Neural cell (in vitro differentiated cells): ENCODE data around the gene SMG6. TPM values are rescaled to one million over a fixed set of nuclear protein-coding genes. Genes with fewer than 3 reads are reported as not detected.

ENCODE experiments used
- H2AFZ ChIP-seq: fragments of 200-600, 300-800 bp; sonication (generic), shearing (Covaris generic); 2 replicates; pipeline ENCODE4 v1.6.0; 2014; ENCODE audit warnings: low read depth, mild to moderate bottlenecking, antibody characterized with exemption, low read length, moderate library complexity
- H3F3A ChIP-seq: fragments of 200-600 bp; shearing (Covaris generic); 2 replicates; pipeline ENCODE4 v1.6.1; 2016; ENCODE audit warnings: mild to moderate bottlenecking, moderate library complexity, mixed read lengths, antibody characterized with exemption, low read length; ENCODE audit not compliant: insufficient read depth, poor library complexity, severe bottlenecking
- H3K27ac ChIP-seq: fragments of 200-600, 300-800 bp; sonication (generic), shearing (Covaris generic); 2 replicates; pipeline ENCODE4 v1.5.1; 2014; ENCODE audit warnings: mild to moderate bottlenecking, low read length, moderate library complexity
- H3K27me3 ChIP-seq: fragments of 300-800, 200-600 bp; sonication (generic), shearing (Covaris generic); 2 replicates; pipeline ENCODE4 v1.6.0; 2014; ENCODE audit warnings: mild to moderate bottlenecking, low read depth, low read length, moderate library complexity; ENCODE audit not compliant: insufficient read depth
- H3K36me3 ChIP-seq: fragments of 300-800, 200-600 bp; sonication (generic), shearing (Covaris generic); 2 replicates; pipeline ENCODE4 v1.5.1; 2014; ENCODE audit warnings: mild to moderate bottlenecking, antibody characterized with exemption, low read length, moderate library complexity; ENCODE audit not compliant: insufficient read depth
- H3K4me2 ChIP-seq: fragments of 300-800, 200-600 bp; sonication (generic), shearing (Covaris generic); 2 replicates; pipeline ENCODE4 v1.6.0; 2014; ENCODE audit warnings: mild to moderate bottlenecking, low read length
- H3K4me3 ChIP-seq: fragments of 300-800, 200-600 bp; sonication (generic), shearing (Covaris generic); 2 replicates; pipeline ENCODE4 v1.5.1; 2014; ENCODE audit warnings: mild to moderate bottlenecking, low read length, moderate library complexity
- H3K79me2 ChIP-seq: fragments of 200-600 bp; shearing (Covaris generic); replicated peaks from 2 replicates; pipeline ENCODE4 v1.6.0; 2014; ENCODE audit warnings: mild to moderate bottlenecking, low read length, moderate library complexity; ENCODE audit not compliant: insufficient read depth
- H3K9ac ChIP-seq: fragments of 300-800, 200-600 bp; sonication (generic), shearing (Covaris generic); 2 replicates; pipeline ENCODE4 v1.6.1; 2016; ENCODE audit warnings: mild to moderate bottlenecking, low read length, mixed read lengths
- H3K9me2 ChIP-seq: fragments of 200-600 bp; shearing (Covaris generic); 2 replicates; pipeline ENCODE4 v1.6.1; 2016; ENCODE audit warnings: mild to moderate bottlenecking, low read length, mixed read lengths; ENCODE audit not compliant: insufficient read depth
- H3K9me3 ChIP-seq: fragments of 200-600, 300-800 bp; sonication (generic), shearing (Covaris generic); 2 replicates; pipeline ENCODE4 v1.6.1; 2016; ENCODE audit warnings: mild to moderate bottlenecking, mixed run types, low read length, moderate library complexity, mixed read lengths
- H4K20me1 ChIP-seq: fragments of 200-600 bp; shearing (Covaris generic); 2 replicates; pipeline ENCODE4 v1.6.1; 2016; ENCODE audit warnings: mild to moderate bottlenecking, mixed run types; ENCODE audit not compliant: insufficient read depth
- EP300 ChIP-seq: fragments of 450-650 bp; conservative IDR thresholded peaks from 2 replicates; pipeline ENCODE4 v1.6.1; 2014; ENCODE audit warnings: antibody characterized with exemption, mild to moderate bottlenecking, moderate library complexity; ENCODE audit not compliant: poor library complexity, severe bottlenecking
- EZH2 ChIP-seq: fragments of 200-600, 300-800 bp; shearing (Covaris generic), sonication (generic); IDR thresholded peaks from 2 replicates; pipeline ENCODE4 v1.6.1; 2014; ENCODE audit warnings: antibody characterized with exemption, low read length, borderline replicate concordance, mild to moderate bottlenecking; ENCODE audit not compliant: insufficient read depth, poor library complexity, severe bottlenecking
- MXI1 ChIP-seq: fragments of 450-650 bp; conservative IDR thresholded peaks from 2 replicates; pipeline ENCODE4 v1.6.1; 2014; ENCODE audit warnings: antibody characterized with exemption, mild to moderate bottlenecking; ENCODE audit not compliant: poor library complexity, severe bottlenecking
- POLR2AphosphoS5 ChIP-seq: IDR thresholded peaks from 2 replicates; pipeline ENCODE4 v1.6.1; 2012
- RAD21 ChIP-seq: fragments of 450-650 bp; conservative IDR thresholded peaks from 2 replicates; pipeline ENCODE4 v1.6.1; 2014; ENCODE audit warnings: antibody characterized with exemption, mild to moderate bottlenecking, moderate library complexity
- SMC3 ChIP-seq: fragments of 450-650 bp; conservative IDR thresholded peaks from 2 replicates; pipeline ENCODE4 v1.6.1; 2014; ENCODE audit warnings: antibody characterized with exemption, mild to moderate bottlenecking, moderate library complexity; ENCODE audit not compliant: poor library complexity
- TAF1 ChIP-seq: IDR thresholded peaks from 2 replicates; pipeline ENCODE4 v1.6.1; 2012; ENCODE audit warnings: low read depth
- polyA plus RNA-seq: library from polyadenylated mRNA; depleted of rRNA; stranded (reverse); fragments of >200 nt; gene quantifications from 2 replicates; pipeline ENCODE4 v1.2.3, GENCODE V29; 2014
- TF ChIP-seq, protein P1 (sequence below): fragments of 450-650 bp; IDR thresholded peaks from 2 replicates; pipeline ENCODE4 v1.5.1; 2014; ENCODE audit warnings: antibody characterized with exemption, mild to moderate bottlenecking, moderate library complexity; ENCODE audit not compliant: poor library complexity, severe bottlenecking
- TF ChIP-seq, protein P2 (sequence below): IDR thresholded peaks from 2 replicates; pipeline ENCODE4 v1.6.1; 2012; ENCODE audit warnings: borderline replicate concordance

Gene SMG6
- polyA plus RNA-seq, 1 donor from 2014 or later: 13.9 TPM

DNA sequence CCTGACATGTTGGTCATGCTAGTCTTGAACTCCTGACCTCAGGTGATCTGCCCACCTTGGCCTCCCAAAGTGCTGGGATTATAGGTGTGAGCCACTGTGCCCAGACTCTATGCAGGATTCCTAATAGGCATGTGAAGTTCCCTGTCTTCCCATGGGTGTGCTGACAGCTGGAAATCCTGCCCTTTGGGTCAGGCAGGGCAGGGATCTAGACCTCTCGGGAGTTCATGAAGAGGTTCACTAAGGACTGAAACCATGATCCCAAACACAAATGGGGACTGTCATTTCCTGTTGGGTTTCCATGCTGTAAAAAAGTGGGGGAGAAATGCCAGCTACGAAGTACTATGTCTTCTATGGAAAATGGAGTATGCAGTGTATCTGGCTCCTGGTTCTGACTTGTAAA, 196.5 kb downstream of the SMG6 start:
- no peaks in the 10 kb centered on the region for H3K79me2 ChIP-seq
- H2AFZ ChIP-seq: no peak overlapping the region
- H3K4me3 ChIP-seq: no peak overlapping the region
- H3K36me3 ChIP-seq: no peaks in the 10 kb centered on the region
- no peaks in the 10 kb centered on the region for H3K9me2 ChIP-seq
- no peak overlapping the region for H3K9ac ChIP-seq
- H3K4me2 ChIP-seq: no peak overlapping the region
- H3K9me3 ChIP-seq: no peaks in the 10 kb centered on the region
- H3K27ac ChIP-seq: no peak overlapping the region
- H3K27me3 ChIP-seq: no peaks in the 10 kb centered on the region
- no peaks in the 10 kb centered on the region for H4K20me1 ChIP-seq
- no peaks in the 10 kb centered on the region for H3F3A ChIP-seq
- TF ChIP-seq TAF1 (no peak), POLR2AphosphoS5 (no peak), SMC3 (no peak), MXI1 (no peak), EZH2 (no peak), EP300 (no peak), RAD21 (no peak)
- TF ChIP-seq, protein P1, sequence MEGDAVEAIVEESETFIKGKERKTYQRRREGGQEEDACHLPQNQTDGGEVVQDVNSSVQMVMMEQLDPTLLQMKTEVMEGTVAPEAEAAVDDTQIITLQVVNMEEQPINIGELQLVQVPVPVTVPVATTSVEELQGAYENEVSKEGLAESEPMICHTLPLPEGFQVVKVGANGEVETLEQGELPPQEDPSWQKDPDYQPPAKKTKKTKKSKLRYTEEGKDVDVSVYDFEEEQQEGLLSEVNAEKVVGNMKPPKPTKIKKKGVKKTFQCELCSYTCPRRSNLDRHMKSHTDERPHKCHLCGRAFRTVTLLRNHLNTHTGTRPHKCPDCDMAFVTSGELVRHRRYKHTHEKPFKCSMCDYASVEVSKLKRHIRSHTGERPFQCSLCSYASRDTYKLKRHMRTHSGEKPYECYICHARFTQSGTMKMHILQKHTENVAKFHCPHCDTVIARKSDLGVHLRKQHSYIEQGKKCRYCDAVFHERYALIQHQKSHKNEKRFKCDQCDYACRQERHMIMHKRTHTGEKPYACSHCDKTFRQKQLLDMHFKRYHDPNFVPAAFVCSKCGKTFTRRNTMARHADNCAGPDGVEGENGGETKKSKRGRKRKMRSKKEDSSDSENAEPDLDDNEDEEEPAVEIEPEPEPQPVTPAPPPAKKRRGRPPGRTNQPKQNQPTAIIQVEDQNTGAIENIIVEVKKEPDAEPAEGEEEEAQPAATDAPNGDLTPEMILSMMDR: no peak
- TF ChIP-seq, protein P2, sequence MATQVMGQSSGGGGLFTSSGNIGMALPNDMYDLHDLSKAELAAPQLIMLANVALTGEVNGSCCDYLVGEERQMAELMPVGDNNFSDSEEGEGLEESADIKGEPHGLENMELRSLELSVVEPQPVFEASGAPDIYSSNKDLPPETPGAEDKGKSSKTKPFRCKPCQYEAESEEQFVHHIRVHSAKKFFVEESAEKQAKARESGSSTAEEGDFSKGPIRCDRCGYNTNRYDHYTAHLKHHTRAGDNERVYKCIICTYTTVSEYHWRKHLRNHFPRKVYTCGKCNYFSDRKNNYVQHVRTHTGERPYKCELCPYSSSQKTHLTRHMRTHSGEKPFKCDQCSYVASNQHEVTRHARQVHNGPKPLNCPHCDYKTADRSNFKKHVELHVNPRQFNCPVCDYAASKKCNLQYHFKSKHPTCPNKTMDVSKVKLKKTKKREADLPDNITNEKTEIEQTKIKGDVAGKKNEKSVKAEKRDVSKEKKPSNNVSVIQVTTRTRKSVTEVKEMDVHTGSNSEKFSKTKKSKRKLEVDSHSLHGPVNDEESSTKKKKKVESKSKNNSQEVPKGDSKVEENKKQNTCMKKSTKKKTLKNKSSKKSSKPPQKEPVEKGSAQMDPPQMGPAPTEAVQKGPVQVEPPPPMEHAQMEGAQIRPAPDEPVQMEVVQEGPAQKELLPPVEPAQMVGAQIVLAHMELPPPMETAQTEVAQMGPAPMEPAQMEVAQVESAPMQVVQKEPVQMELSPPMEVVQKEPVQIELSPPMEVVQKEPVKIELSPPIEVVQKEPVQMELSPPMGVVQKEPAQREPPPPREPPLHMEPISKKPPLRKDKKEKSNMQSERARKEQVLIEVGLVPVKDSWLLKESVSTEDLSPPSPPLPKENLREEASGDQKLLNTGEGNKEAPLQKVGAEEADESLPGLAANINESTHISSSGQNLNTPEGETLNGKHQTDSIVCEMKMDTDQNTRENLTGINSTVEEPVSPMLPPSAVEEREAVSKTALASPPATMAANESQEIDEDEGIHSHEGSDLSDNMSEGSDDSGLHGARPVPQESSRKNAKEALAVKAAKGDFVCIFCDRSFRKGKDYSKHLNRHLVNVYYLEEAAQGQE: no peak

DNA sequence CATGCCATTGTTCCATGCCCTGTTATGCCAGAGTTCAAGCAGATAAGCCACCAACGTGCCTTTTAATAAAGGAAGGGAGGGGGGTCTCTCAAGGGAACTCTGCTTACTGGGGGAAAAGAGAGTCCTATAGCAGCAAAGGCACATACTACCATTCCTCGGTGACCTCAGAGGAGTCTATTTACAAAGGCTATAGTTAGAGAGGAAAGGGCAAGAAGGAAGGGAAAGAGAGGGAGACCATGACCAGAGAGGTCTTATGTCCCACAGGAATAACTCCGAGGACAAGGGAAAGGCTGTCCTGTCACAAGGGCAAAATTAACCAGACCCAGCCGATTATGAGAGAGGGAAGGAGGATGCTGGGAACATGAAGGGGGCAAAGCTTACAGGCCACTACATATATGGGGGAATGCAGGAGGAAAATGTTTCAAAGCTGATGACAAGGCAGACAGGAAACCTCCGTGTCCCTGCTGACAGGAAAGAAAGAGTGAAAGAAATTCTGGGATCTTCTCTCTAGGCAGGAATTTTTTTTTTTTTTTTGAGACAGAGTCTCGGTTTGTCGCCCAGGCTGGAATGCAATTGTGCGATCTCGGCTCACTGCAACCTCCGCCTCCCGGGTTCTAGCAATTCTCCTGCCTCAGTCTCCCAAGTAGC, 197.2 kb downstream of the SMG6 start:
- Histone ChIP-seq H3K4me3 (no peak overlapping the region), H3K27me3 (no peaks in the 10 kb centered on the region), H3K9me3 (no peaks in the 10 kb centered on the region), H3K36me3 (no peaks in the 10 kb centered on the region), H3F3A (no peaks in the 10 kb centered on the region), H3K79me2 (no peaks in the 10 kb centered on the region), H3K9me2 (no peaks in the 10 kb centered on the region), H2AFZ (no peak overlapping the region), H4K20me1 (no peaks in the 10 kb centered on the region), H3K27ac (no peak overlapping the region), H3K9ac (no peak overlapping the region), H3K4me2 (no peak overlapping the region)
- TF ChIP-seq EP300 (no peak), SMC3 (no peak), MXI1 (no peak)
